DOHH2 (cell line): ENCODE data around the gene GPX7.

Experiments used
- H3F3A ChIP-seq: fragments of 200-600 bp; sonication (generic), shearing (Covaris generic); 2 replicates; pipeline ENCODE4 v1.6.0; 2016; ENCODE audit warnings: antibody characterized with exemption, mild to moderate bottlenecking; ENCODE audit not compliant: control insufficient read depth, insufficient read depth
- H3K27ac ChIP-seq: fragments of 200-600 bp; sonication (generic); 2 replicates; pipeline ENCODE4 v1.5.1; 2014; ENCODE audit warnings: low read depth, mild to moderate bottlenecking, low read length, moderate library complexity
- H3K27me3 ChIP-seq: fragments of 200-600 bp; sonication (generic); 2 replicates; pipeline ENCODE4 v1.6.1; 2014; ENCODE audit warnings: mild to moderate bottlenecking, low read length, mixed read lengths; ENCODE audit not compliant: control insufficient read depth
- H3K36me3 ChIP-seq: fragments of 200-600 bp; sonication (generic); 2 replicates; pipeline ENCODE4 v1.6.1; 2014; ENCODE audit warnings: mild to moderate bottlenecking, low read length, moderate library complexity, mixed read lengths; ENCODE audit not compliant: control insufficient read depth
- H3K4me1 ChIP-seq: fragments of 200-600 bp; sonication (generic); 2 replicates; pipeline ENCODE4 v1.6.1; 2014; ENCODE audit warnings: mild to moderate bottlenecking, low read length, mixed read lengths; ENCODE audit not compliant: control insufficient read depth
- H3K4me2 ChIP-seq: fragments of 200-600 bp; sonication (generic); 2 replicates; pipeline ENCODE4 v1.6.0; 2014; ENCODE audit warnings: mild to moderate bottlenecking, low read length, moderate library complexity
- H3K4me3 ChIP-seq: fragments of 200-600 bp; sonication (generic); 2 replicates; pipeline ENCODE4 v1.5.1; 2014; ENCODE audit warnings: mild to moderate bottlenecking, low read length, mixed read lengths
- H3K79me2 ChIP-seq: fragments of 200-600 bp; sonication (generic); 2 replicates; pipeline ENCODE4 v1.6.1; 2014; ENCODE audit warnings: mild to moderate bottlenecking, low read length, mixed read lengths; ENCODE audit not compliant: control insufficient read depth
- H3K9me2 ChIP-seq: fragments of 200-600 bp; sonication (generic); replicated peaks from 2 replicates; pipeline ENCODE4 v1.6.1; 2014; ENCODE audit warnings: mild to moderate bottlenecking, low read length, mixed read lengths; ENCODE audit not compliant: control insufficient read depth
- H3K9me3 ChIP-seq: fragments of 200-600 bp; sonication (generic); 2 replicates; pipeline ENCODE4 v1.6.1; 2014; ENCODE audit warnings: antibody characterized with exemption, low read length, mixed read lengths; ENCODE audit not compliant: control insufficient read depth, insufficient read depth
- H4K20me1 ChIP-seq: fragments of 200-600 bp; sonication (generic); 2 replicates; pipeline ENCODE4 v1.6.0; 2014; ENCODE audit warnings: low read depth, mild to moderate bottlenecking, antibody characterized with exemption, low read length, moderate library complexity; ENCODE audit not compliant: control insufficient read depth, insufficient read depth
- EZH2phosphoT487 ChIP-seq: fragments of 200-600 bp; sonication (generic); IDR thresholded peaks from 2 replicates; pipeline ENCODE4 v1.6.1; 2017; ENCODE audit warnings: borderline replicate concordance, mild to moderate bottlenecking, antibody characterized with exemption, low read length, moderate library complexity, mixed read lengths
- TF ChIP-seq, protein P1 (sequence below): fragments of 200-600 bp; sonication (generic); IDR thresholded peaks from one replicate; pipeline ENCODE4 v1.5.1; 2014; ENCODE audit warnings: antibody characterized with exemption, mild to moderate bottlenecking, low read depth, low read length; ENCODE audit not compliant: poor library complexity, severe bottlenecking

GPX7 gene

GRCh38 chr1:52590266-52590665 lies 11.9 kb upstream of the GPX7 start:
- H4K20me1 ChIP-seq: no peaks in the 10 kb centered on the region
- H3K27ac ChIP-seq: no peak overlapping the region
- no peaks in the 10 kb centered on the region for H3K27me3 ChIP-seq
- no peaks in the 10 kb centered on the region for H3K9me3 ChIP-seq
- H3K79me2 ChIP-seq: no peaks in the 10 kb centered on the region
- H3K4me1 ChIP-seq: peaks cover 50% of the 10 kb centered on the region
- no peaks in the 10 kb centered on the region for H3K36me3 ChIP-seq
- H3F3A ChIP-seq: peaks cover 13% of the 10 kb centered on the region
- H3K4me3 ChIP-seq: no peak overlapping the region
- no peaks in the 10 kb centered on the region for H3K9me2 ChIP-seq
- H3K4me2 ChIP-seq: no peak overlapping the region
- TF ChIP-seq, protein P1, sequence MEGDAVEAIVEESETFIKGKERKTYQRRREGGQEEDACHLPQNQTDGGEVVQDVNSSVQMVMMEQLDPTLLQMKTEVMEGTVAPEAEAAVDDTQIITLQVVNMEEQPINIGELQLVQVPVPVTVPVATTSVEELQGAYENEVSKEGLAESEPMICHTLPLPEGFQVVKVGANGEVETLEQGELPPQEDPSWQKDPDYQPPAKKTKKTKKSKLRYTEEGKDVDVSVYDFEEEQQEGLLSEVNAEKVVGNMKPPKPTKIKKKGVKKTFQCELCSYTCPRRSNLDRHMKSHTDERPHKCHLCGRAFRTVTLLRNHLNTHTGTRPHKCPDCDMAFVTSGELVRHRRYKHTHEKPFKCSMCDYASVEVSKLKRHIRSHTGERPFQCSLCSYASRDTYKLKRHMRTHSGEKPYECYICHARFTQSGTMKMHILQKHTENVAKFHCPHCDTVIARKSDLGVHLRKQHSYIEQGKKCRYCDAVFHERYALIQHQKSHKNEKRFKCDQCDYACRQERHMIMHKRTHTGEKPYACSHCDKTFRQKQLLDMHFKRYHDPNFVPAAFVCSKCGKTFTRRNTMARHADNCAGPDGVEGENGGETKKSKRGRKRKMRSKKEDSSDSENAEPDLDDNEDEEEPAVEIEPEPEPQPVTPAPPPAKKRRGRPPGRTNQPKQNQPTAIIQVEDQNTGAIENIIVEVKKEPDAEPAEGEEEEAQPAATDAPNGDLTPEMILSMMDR: no peak
- TF ChIP-seq EZH2phosphoT487: no peak

DNA sequence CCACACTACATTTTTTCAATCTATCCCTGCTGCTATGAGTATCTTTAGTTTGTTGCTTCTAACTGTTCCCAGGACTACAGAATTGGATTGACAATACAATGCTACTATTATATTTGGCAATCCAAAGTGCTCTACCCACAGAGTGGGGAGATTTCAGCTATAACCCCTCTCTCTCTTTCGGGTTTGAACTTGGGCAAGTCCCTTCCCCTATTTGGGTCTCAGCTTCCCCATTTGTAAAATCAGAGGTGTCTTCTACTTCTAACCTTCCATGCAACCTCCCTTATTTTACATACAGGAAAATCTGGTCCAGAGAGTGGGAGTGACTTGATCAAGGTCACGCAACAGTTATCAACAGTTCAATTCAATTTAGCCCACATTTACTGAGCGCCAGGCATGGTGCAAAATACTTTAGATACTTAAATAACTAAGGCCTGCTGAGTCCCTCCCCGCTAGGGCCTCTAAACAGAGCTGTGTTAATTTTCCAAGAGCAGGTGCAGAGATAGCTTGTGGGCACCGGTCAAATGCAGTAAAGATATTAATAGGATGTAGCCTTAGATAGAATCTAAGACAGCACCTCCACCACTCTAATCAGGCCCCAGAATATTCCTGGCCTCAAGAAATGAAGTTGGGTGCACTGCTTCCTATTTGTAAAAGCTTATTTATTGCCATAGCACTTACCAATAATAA lies 9.4 kb upstream of the GPX7 start:
- Histone ChIP-seq H3K27me3 (no peaks in the 10 kb centered on the region), H4K20me1 (no peaks in the 10 kb centered on the region), H3F3A (peaks cover 13% of the 10 kb centered on the region), H3K4me3 (peak overlapping the region; percentile 57), H3K4me1 (peaks cover 50% of the 10 kb centered on the region), H3K79me2 (no peaks in the 10 kb centered on the region), H3K9me3 (no peaks in the 10 kb centered on the region), H3K9me2 (no peaks in the 10 kb centered on the region), H3K4me2 (peak overlapping the region; percentile 76), H3K27ac (peak overlapping the region; percentile 80), H3K36me3 (no peaks in the 10 kb centered on the region)
- TF ChIP-seq EZH2phosphoT487: no peak
- TF ChIP-seq, protein P1: no peak

DNA sequence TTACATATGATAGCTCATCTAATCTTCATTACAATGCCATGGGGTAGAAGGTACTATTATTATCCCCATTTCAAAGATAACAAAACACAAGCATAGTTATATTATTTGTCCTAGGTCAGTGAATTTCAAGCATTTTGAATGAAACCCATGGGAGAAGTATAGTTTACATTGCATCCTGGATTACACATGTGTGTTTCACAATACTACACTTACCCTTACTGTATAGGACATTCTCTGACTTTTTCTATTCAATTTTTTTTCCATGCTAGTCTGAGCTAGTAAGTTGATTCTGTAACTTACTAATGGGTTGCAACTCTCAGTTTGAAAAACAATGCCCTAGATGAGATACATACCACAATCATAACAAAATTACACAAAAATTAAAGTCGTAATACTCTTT lies 8.7 kb upstream of the GPX7 start:
- Histone ChIP-seq H4K20me1 (no peaks in the 10 kb centered on the region), H3K79me2 (no peaks in the 10 kb centered on the region), H3K4me3 (peak overlapping the region; percentile 57), H3K9me3 (no peaks in the 10 kb centered on the region), H3F3A (peaks cover 13% of the 10 kb centered on the region), H3K27me3 (no peaks in the 10 kb centered on the region), H3K36me3 (no peaks in the 10 kb centered on the region), H3K4me1 (peaks cover 45% of the 10 kb centered on the region), H3K4me2 (peak overlapping the region; percentile 76), H3K9me2 (no peaks in the 10 kb centered on the region), H3K27ac (peak overlapping the region; percentile 80)
- TF ChIP-seq, protein P1: no peak
- no peak for TF ChIP-seq EZH2phosphoT487
